ENCODE results near the gene RAI14. TPM values are rescaled to one million over a fixed set of nuclear protein-coding genes. Genes with fewer than 3 reads are reported as not detected.

The RAI14 gene
- total and polyA plus RNA-seq, 4 donors: 19.4 to 214 (median 73.1) TPM

- 64 to 76% methylated on average over 2 of the region's 2 CpGs for WGBS, 2 donors
These were observed 209.0 kb downstream of the RAI14 start for GRCh38 chr5:34865091-34865490.

GRCh38 chr5:34866989-34867471, 210.9 kb downstream of the RAI14 start:
- intact Hi-C loops (cut with DNase I): no loop called here
- WGBS, 2 donors: 24 to 29% methylated on average over 3 of the region's 3 CpGs
- peaks cover 0 to 6% of the 10 kb centered on the region in 2 donors for H3K4me1 ChIP-seq (ENCODE audit: control insufficient read depth in 1 of 2, insufficient read depth in 2 of 2, low read length in 2 of 2)
- no peaks in the 10 kb centered on the region for H3K27me3 ChIP-seq (ENCODE audit: control insufficient read depth in 1 of 2, insufficient read depth in 2 of 2, low read length in 1 of 2)
- no peak overlapping the region for H3K4me3 ChIP-seq (ENCODE audit: low read length in 2 of 2)
- H3K36me3 ChIP-seq (ENCODE audit: control insufficient read depth in 1 of 2, insufficient read depth in 2 of 2, low read length in 1 of 2): no peaks in the 10 kb centered on the region
- no peaks in the 10 kb centered on the region for H3K9me3 ChIP-seq (ENCODE audit: control insufficient read depth, low read length)
- no peak for DNase-seq
- peak; percentile 60 for ATAC-seq (ENCODE audit: low FRiP score)
- no peak overlapping the region for H3K27ac ChIP-seq (ENCODE audit: low read depth in 1 of 2, low read length in 2 of 2)

More at GRCh38 chr5:34865091-34865490, 209.0 kb downstream of the RAI14 start:
- ATAC-seq (ENCODE audit: low FRiP score) (no peak), DNase-seq (no peak)
- Histone ChIP-seq H3K4me3 (ENCODE audit: low read length in 2 of 2) (no peak overlapping the region), H3K9me3 (ENCODE audit: control insufficient read depth, low read length) (no peaks in the 10 kb centered on the region), H3K27me3 (ENCODE audit: control insufficient read depth in 1 of 2, insufficient read depth in 2 of 2, low read length in 1 of 2) (no peaks in the 10 kb centered on the region), H3K36me3 (ENCODE audit: control insufficient read depth in 1 of 2, insufficient read depth in 2 of 2, low read length in 1 of 2) (no peaks in the 10 kb centered on the region), H3K4me1 (ENCODE audit: control insufficient read depth in 1 of 2, insufficient read depth in 2 of 2, low read length in 2 of 2) (peaks cover 0 to 6% of the 10 kb centered on the region in 2 donors), H3K27ac (ENCODE audit: low read depth in 1 of 2, low read length in 2 of 2) (no peak overlapping the region)
- intact Hi-C loops (cut with DNase I): no loop called here

GRCh38 chr5:34867660-34868059, 211.5 kb downstream of the RAI14 start:
- Histone ChIP-seq H3K27ac (ENCODE audit: low read depth in 1 of 2, low read length in 2 of 2) (no peak overlapping the region), H3K4me3 (ENCODE audit: low read length in 2 of 2) (no peak overlapping the region), H3K27me3 (ENCODE audit: control insufficient read depth in 1 of 2, insufficient read depth in 2 of 2, low read length in 1 of 2) (no peaks in the 10 kb centered on the region), H3K4me1 (ENCODE audit: control insufficient read depth in 1 of 2, insufficient read depth in 2 of 2, low read length in 2 of 2) (peaks cover 0 to 6% of the 10 kb centered on the region in 2 donors), H3K9me3 (ENCODE audit: control insufficient read depth, low read length) (no peaks in the 10 kb centered on the region), H3K36me3 (ENCODE audit: control insufficient read depth in 1 of 2, insufficient read depth in 2 of 2, low read length in 1 of 2) (no peaks in the 10 kb centered on the region)
- intact Hi-C loops (cut with DNase I): no loop called here
- ATAC-seq (ENCODE audit: low FRiP score) (no peak), DNase-seq (no peak)
- 31 to 44% methylated on average over 3 of the region's 3 CpGs for WGBS, 2 donors

- DNase-seq (no peak), ATAC-seq (ENCODE audit: low FRiP score) (no peak)
- peaks cover 0 to 6% of the 10 kb centered on the region in 2 donors for H3K4me1 ChIP-seq (ENCODE audit: control insufficient read depth in 1 of 2, insufficient read depth in 2 of 2, low read length in 2 of 2)
- intact Hi-C loops (cut with DNase I): no loop called here
- H3K9me3 ChIP-seq (ENCODE audit: control insufficient read depth, low read length): no peaks in the 10 kb centered on the region
- no peak overlapping the region for H3K4me3 ChIP-seq (ENCODE audit: low read length in 2 of 2)
- H3K27ac ChIP-seq (ENCODE audit: low read depth in 1 of 2, low read length in 2 of 2): no peak overlapping the region
- 94 to 95% methylated on average over 1 of the region's 1 CpG for WGBS, 2 donors
- H3K36me3 ChIP-seq (ENCODE audit: control insufficient read depth in 1 of 2, insufficient read depth in 2 of 2, low read length in 1 of 2): no peaks in the 10 kb centered on the region
- H3K27me3 ChIP-seq (ENCODE audit: control insufficient read depth in 1 of 2, insufficient read depth in 2 of 2, low read length in 1 of 2): no peaks in the 10 kb centered on the region
These were observed 212.7 kb downstream of the RAI14 start for GRCh38 chr5:34868791-34869190.

- DNase-seq: no peak
- 94 to 95% methylated on average over 1 of the region's 1 CpG for WGBS, 2 donors
- no peak overlapping the region for H3K4me3 ChIP-seq (ENCODE audit: low read length in 2 of 2)
- H3K4me1 ChIP-seq (ENCODE audit: control insufficient read depth in 1 of 2, insufficient read depth in 2 of 2, low read length in 2 of 2): peaks cover 0 to 6% of the 10 kb centered on the region in 2 donors
- no peaks in the 10 kb centered on the region for H3K9me3 ChIP-seq (ENCODE audit: control insufficient read depth, low read length)
- H3K27ac ChIP-seq (ENCODE audit: low read depth in 1 of 2, low read length in 2 of 2): no peak overlapping the region
- no peaks in the 10 kb centered on the region for H3K27me3 ChIP-seq (ENCODE audit: control insufficient read depth in 1 of 2, insufficient read depth in 2 of 2, low read length in 1 of 2)
- no peak for ATAC-seq (ENCODE audit: low FRiP score)
- no peaks in the 10 kb centered on the region for H3K36me3 ChIP-seq (ENCODE audit: control insufficient read depth in 1 of 2, insufficient read depth in 2 of 2, low read length in 1 of 2)
- intact Hi-C loops (cut with DNase I): no loop called here
These were observed 213.1 kb downstream of the RAI14 start for GRCh38 chr5:34869256-34869655.

- Histone ChIP-seq H3K36me3 (ENCODE audit: control insufficient read depth in 1 of 2, insufficient read depth in 2 of 2, low read length in 1 of 2) (no peaks in the 10 kb centered on the region), H3K9me3 (ENCODE audit: control insufficient read depth, low read length) (peaks cover under 1% of the 10 kb centered on the region), H3K4me1 (ENCODE audit: control insufficient read depth in 1 of 2, insufficient read depth in 2 of 2, low read length in 2 of 2) (peaks cover 0 to 6% of the 10 kb centered on the region in 2 donors), H3K27ac (ENCODE audit: low read depth in 1 of 2, low read length in 2 of 2) (no peak overlapping the region), H3K27me3 (ENCODE audit: control insufficient read depth in 1 of 2, insufficient read depth in 2 of 2, low read length in 1 of 2) (peaks cover 0 to under 1% of the 10 kb centered on the region in 2 donors), H3K4me3 (ENCODE audit: low read length in 2 of 2) (no peak overlapping the region)
- intact Hi-C loops (cut with DNase I): no loop called here
- DNase-seq (no peak), ATAC-seq (ENCODE audit: low FRiP score) (no peak)
- WGBS, 2 donors: 94 to 98% methylated on average over 2 of the region's 2 CpGs
These were observed 214.3 kb downstream of the RAI14 start for GRCh38 chr5:34870382-34870781.

GRCh38 chr5:34876275-34876674, 220.1 kb downstream of the RAI14 start:
- peaks cover 0 to 2% of the 10 kb centered on the region in 2 donors for H3K27me3 ChIP-seq (ENCODE audit: control insufficient read depth in 1 of 2, insufficient read depth in 2 of 2, low read length in 1 of 2)
- intact Hi-C loops (cut with DNase I): no loop called here
- H3K4me1 ChIP-seq (ENCODE audit: control insufficient read depth in 1 of 2, insufficient read depth in 2 of 2, low read length in 2 of 2): no peaks in the 10 kb centered on the region
- no peak overlapping the region for H3K4me3 ChIP-seq (ENCODE audit: low read length in 2 of 2)
- H3K27ac ChIP-seq (ENCODE audit: low read depth in 1 of 2, low read length in 2 of 2): no peak overlapping the region
- no peak for DNase-seq
- peaks cover 2% of the 10 kb centered on the region for H3K9me3 ChIP-seq (ENCODE audit: control insufficient read depth, low read length)
- no peak for ATAC-seq (ENCODE audit: low FRiP score)
- H3K36me3 ChIP-seq (ENCODE audit: control insufficient read depth in 1 of 2, insufficient read depth in 2 of 2, low read length in 1 of 2): no peaks in the 10 kb centered on the region

GRCh38 chr5:34881246-34881645, 225.1 kb downstream of the RAI14 start:
- no peaks in the 10 kb centered on the region for H3K4me1 ChIP-seq (ENCODE audit: control insufficient read depth in 1 of 2, insufficient read depth in 2 of 2, low read length in 2 of 2)
- intact Hi-C loops (cut with DNase I): no loop called here
- H3K27ac ChIP-seq (ENCODE audit: low read depth in 1 of 2, low read length in 2 of 2): no peak overlapping the region
- H3K27me3 ChIP-seq (ENCODE audit: control insufficient read depth in 1 of 2, insufficient read depth in 2 of 2, low read length in 1 of 2): no peaks in the 10 kb centered on the region
- no peaks in the 10 kb centered on the region for H3K9me3 ChIP-seq (ENCODE audit: control insufficient read depth, low read length)
- DNase-seq (no peak), ATAC-seq (ENCODE audit: low FRiP score) (no peak)
- H3K4me3 ChIP-seq (ENCODE audit: low read length in 2 of 2): no peak overlapping the region
- no peaks in the 10 kb centered on the region for H3K36me3 ChIP-seq (ENCODE audit: control insufficient read depth in 1 of 2, insufficient read depth in 2 of 2, low read length in 1 of 2)
